Nephron progenitor cell (in vitro differentiated cells): ENCODE measurements around the gene IL11.

ENCODE experiments used
- DNase-seq: peaks from one replicate; pipeline ENCODE4 v3.0.0; 2021
- H3K27ac Mint-ChIP-seq: 2 replicates; pipeline ENCODE4 v1.8.0; 2021; ENCODE audit warnings: mild to moderate bottlenecking, moderate library complexity, mixed read lengths
- H3K27me3 Mint-ChIP-seq: 2 replicates; pipeline ENCODE4 v1.8.0; 2021; ENCODE audit warnings: mild to moderate bottlenecking, low read depth, mixed read lengths; ENCODE audit not compliant: poor library complexity
- H3K36me3 Mint-ChIP-seq: 2 replicates; pipeline ENCODE4 v1.8.0; 2021; ENCODE audit warnings: low read depth, mixed read lengths
- H3K4me1 Mint-ChIP-seq: 2 replicates; pipeline ENCODE4 v1.8.0; 2021; ENCODE audit warnings: mixed read lengths
- H3K4me3 Mint-ChIP-seq: 2 replicates; pipeline ENCODE4 v1.8.0; 2021; ENCODE audit warnings: mild to moderate bottlenecking, moderate library complexity, mixed read lengths
- H3K9me3 Mint-ChIP-seq: 2 replicates; pipeline ENCODE4 v1.8.0; 2021; ENCODE audit warnings: mild to moderate bottlenecking, moderate library complexity, mixed read lengths
- TF ChIP-seq, protein P1 (sequence below): fragments of 200-600 bp; sonication (generic); IDR thresholded peaks from 2 replicates; pipeline ENCODE4 v1.5.0; 2021; ENCODE audit warnings: antibody characterized with exemption

IL11 gene

DNA sequence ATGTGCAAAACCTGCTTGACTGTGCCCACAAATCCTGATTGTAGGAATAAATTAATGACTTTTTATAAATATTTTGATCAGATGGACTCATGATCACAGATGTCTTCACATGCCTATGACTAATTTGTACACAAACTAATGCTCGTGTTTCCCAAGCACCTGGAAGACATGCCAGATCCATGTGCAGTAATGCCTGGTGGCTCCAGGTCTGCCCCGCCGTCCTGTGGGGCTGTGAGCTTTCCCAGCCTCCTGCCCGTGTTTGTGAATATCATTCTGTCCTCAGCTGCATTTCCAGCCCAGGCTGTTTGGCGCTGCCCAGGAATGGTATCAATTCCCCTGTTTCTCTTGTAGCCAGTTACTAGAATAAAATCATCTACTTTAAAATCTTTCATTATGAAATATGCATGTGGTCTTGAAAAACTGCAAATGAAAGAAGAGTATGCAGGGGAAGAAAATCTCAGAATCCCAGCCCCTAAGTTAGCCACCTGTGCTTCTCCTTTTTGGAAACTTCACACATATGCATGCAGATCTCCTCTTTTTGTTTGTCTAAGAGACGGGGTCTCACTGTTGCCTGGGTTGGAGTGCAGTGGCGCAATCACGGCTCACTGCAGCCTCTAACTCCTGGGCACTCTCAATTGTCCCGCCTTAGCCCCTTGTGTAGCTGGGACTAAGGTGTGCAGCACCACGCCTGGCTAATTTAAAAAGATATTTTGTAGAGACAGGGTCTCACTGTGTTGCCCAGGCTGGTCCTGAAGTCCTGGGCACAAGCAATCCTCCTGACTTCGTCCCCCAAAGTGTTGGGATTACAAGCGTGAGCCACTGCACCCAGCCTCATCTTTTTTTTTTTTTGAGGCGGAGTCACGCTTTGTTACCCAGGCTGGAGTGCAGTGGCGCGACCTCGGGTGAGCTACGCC, 21.7 kb upstream of the IL11 start:
- Mint-ChIP-seq H3K4me1 (peaks cover 60% of the 10 kb centered on the region), H3K27me3 (peaks cover 3% of the 10 kb centered on the region), H3K36me3 (peaks cover 29% of the 10 kb centered on the region), H3K27ac (peak overlapping the region; percentile 44), H3K4me3 (no peak overlapping the region), H3K9me3 (no peaks in the 10 kb centered on the region)
- DNase-seq: no peak
- TF ChIP-seq, protein P1, sequence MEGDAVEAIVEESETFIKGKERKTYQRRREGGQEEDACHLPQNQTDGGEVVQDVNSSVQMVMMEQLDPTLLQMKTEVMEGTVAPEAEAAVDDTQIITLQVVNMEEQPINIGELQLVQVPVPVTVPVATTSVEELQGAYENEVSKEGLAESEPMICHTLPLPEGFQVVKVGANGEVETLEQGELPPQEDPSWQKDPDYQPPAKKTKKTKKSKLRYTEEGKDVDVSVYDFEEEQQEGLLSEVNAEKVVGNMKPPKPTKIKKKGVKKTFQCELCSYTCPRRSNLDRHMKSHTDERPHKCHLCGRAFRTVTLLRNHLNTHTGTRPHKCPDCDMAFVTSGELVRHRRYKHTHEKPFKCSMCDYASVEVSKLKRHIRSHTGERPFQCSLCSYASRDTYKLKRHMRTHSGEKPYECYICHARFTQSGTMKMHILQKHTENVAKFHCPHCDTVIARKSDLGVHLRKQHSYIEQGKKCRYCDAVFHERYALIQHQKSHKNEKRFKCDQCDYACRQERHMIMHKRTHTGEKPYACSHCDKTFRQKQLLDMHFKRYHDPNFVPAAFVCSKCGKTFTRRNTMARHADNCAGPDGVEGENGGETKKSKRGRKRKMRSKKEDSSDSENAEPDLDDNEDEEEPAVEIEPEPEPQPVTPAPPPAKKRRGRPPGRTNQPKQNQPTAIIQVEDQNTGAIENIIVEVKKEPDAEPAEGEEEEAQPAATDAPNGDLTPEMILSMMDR: no peak

DNA sequence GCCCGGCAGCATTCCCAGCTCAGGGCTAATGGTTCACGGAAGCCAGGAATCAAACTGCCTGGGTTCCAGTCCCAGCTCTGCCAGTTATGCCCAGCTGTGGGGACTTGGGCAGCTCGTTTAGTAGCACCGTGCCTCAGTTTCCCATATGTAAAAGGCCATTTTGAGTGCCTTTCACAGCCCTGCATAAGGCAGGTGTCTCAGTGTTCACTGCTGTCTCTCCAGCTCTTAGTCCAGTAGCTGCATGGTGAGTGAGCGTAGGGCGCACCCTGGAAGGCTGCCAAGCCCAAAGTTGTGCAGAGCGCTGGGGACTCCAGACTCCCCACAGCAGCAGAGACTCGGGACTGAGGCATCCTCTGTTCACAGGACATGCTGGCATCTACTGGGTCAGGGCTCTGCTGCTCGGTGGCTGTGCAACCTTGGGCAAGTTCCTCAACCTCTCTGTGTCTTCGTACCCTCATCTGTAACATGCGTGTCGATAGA, 21.0 kb upstream of the IL11 start:
- Mint-ChIP-seq H3K27ac (no peak overlapping the region), H3K4me1 (peaks cover 67% of the 10 kb centered on the region), H3K9me3 (no peaks in the 10 kb centered on the region), H3K36me3 (peaks cover 35% of the 10 kb centered on the region), H3K27me3 (peaks cover 3% of the 10 kb centered on the region), H3K4me3 (no peak overlapping the region)
- DNase-seq: no peak
- TF ChIP-seq, protein P1: no peak

DNA sequence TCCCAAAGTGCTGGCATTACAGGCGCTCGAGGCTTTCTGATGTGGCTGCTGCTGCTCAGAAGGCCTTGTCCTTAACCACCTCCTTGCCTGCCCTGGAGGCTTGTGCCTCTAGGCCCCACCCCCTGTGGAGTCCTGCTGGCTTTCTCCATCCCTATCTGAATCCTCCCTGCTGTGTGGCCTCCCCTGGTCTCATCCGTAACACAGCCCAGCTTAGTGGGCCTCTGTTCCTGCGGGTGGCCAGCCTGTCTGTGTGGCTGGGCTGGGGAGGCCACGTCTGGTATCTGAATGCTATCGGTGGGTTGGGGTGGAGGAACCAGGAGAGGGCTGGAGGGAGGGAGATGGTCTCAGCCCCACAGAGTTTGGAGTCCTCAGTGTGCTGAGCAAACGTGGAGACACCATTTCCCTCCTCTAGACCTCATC, 20.2 kb upstream of the IL11 start:
- Mint-ChIP-seq H3K27me3 (peaks cover 3% of the 10 kb centered on the region), H3K4me3 (no peak overlapping the region), H3K4me1 (peaks cover 72% of the 10 kb centered on the region), H3K27ac (no peak overlapping the region), H3K36me3 (peaks cover 35% of the 10 kb centered on the region), H3K9me3 (no peaks in the 10 kb centered on the region)
- TF ChIP-seq, protein P1: no peak
- no peak for DNase-seq

DNA sequence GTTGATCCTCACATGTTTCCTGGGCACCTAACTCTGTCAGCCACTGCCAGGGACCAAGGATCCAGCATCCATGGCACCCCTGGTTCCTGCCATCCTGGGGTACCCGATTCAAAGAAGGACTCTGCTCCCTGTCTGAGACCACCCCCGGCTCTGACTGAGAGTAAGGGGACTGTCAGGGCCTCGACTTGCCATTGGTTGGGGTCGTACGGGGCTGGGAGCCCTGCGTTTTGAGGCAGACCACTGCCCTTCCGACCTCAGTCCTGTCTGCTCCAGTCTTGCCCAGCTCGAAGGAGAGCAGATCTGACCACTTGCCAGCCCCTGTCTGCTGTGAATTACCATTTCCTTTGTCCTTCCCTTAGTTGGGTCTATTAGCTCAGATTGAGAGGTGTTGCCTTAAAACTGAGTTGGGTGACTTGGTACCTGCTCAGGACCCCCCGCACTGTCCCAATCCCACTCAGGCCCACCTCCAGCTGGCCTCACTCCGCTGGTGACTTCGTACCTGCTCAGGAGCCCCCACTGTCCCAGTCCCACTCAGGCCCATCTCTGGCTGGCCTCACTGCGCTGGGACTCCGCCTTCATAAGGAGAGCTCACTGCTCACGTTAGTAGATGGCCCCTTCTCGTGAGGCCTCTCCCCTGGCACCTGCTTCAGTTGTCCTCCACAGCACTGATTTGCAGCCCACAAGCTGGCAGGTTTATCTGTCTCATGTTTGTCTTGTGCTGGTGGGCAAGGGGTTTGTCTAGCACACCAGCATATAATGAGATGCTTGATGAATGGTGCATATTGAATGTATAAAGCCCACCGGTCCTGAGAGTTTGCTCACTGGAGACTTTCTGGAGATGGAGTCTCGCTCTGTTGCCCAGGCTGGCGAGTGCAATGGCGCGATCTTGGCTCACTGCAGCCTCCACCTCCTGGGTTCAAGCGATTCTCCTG, 19.4 kb upstream of the IL11 start:
- Mint-ChIP-seq H3K9me3 (no peaks in the 10 kb centered on the region), H3K4me3 (peak overlapping the region; percentile 38), H3K27ac (peak overlapping the region; percentile 77), H3K27me3 (peaks cover 3% of the 10 kb centered on the region), H3K4me1 (peaks cover 78% of the 10 kb centered on the region), H3K36me3 (peaks cover 35% of the 10 kb centered on the region)
- DNase-seq: no peak
- TF ChIP-seq, protein P1: no peak

DNA sequence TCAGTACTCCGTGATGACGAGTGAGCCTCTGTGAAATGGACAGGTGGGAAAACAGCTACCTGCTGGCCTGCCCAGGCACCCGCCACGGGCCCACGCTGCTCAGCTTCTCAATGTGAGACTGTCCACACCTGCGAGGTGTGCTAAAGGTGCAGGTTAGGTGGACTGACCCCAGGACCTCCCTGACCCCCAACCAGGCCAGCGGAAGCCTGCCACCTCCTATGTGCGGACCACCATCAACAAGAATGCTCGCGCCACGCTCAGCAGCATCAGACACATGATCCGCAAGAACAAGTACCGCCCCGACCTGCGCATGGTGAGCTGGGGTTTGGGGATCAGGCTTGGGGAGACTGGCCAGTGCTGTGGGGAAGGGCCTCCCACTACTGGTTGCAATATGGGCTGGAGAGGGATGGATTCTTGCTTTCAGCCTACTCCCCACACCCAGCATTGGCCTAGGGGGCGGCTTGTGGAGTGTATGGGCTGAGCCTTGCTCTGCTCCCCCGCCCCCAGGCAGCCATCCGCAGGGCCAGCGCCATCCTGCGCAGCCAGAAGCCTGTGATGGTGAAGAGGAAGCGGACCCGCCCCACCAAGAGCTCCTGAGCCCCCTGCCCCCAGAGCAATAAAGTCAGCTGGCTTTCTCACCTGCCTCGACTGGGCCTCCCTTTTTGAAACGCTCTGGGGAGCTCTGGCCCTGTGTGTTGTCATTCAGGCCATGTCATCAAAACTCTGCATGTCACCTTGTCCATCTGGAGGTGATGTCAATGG, 17.7 kb upstream of the IL11 start:
- Mint-ChIP-seq H3K27ac (no peak overlapping the region), H3K4me1 (peaks cover 74% of the 10 kb centered on the region), H3K9me3 (no peaks in the 10 kb centered on the region), H3K4me3 (peak overlapping the region; percentile 100), H3K27me3 (peaks cover 4% of the 10 kb centered on the region), H3K36me3 (peaks cover 35% of the 10 kb centered on the region)
- no peak for DNase-seq
- TF ChIP-seq, protein P1: no peak
